ENCODE data around the gene GALNTL6. TPM values are rescaled to one million over a fixed set of nuclear protein-coding genes. Genes with fewer than 3 reads are reported as not detected.

GALNTL6 gene
- total and polyA plus RNA-seq, 3 donors from 2014 or later = 2.9 to 6.2 (median 4.9) TPM

DNA sequence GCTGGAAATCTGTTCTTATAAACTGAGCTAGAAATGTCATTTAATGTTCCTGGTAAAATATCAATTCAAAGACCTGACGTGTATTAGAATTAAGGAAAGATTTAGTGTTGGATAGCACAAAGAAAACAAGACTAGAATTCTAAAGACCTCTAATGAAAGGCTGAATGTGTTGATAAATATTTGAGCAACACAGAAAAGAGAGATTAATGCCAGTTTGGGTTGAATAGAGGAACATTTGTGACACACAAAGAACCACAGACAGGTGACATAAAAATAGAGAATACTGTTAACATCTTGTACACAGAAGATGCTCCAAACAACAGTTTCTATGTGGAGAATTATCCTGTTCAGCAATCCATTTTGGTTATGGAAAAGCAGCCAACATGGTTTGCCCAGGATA is 1133.3 kb downstream of the GALNTL6 start:
- TF ChIP-seq POLR2A (IDR thresholded peaks at IDR 0.05) = no peak
- TF ChIP-seq, protein P1, sequence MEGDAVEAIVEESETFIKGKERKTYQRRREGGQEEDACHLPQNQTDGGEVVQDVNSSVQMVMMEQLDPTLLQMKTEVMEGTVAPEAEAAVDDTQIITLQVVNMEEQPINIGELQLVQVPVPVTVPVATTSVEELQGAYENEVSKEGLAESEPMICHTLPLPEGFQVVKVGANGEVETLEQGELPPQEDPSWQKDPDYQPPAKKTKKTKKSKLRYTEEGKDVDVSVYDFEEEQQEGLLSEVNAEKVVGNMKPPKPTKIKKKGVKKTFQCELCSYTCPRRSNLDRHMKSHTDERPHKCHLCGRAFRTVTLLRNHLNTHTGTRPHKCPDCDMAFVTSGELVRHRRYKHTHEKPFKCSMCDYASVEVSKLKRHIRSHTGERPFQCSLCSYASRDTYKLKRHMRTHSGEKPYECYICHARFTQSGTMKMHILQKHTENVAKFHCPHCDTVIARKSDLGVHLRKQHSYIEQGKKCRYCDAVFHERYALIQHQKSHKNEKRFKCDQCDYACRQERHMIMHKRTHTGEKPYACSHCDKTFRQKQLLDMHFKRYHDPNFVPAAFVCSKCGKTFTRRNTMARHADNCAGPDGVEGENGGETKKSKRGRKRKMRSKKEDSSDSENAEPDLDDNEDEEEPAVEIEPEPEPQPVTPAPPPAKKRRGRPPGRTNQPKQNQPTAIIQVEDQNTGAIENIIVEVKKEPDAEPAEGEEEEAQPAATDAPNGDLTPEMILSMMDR (IDR thresholded peaks at IDR 0.05) = no peak
- no peaks in the 10 kb centered on the region for H3K27me3 ChIP-seq
- WGBS, 2 donors = 67 to 90% methylated on average over 1 of the region's 1 CpG
- no peak overlapping the region for H3K27ac ChIP-seq
- no peaks in the 10 kb centered on the region for H3K36me3 ChIP-seq (ENCODE audit: low read depth, missing control alignments)
- H3K9me3 ChIP-seq = no peaks in the 10 kb centered on the region
- no peak for DNase-seq
- H3K4me3 ChIP-seq = no peak overlapping the region
- intact Hi-C loops (cut with DNase I; ENCODE audit: low total_unique reads) = no loop called here
- H3K4me1 ChIP-seq = no peaks in the 10 kb centered on the region

DNA sequence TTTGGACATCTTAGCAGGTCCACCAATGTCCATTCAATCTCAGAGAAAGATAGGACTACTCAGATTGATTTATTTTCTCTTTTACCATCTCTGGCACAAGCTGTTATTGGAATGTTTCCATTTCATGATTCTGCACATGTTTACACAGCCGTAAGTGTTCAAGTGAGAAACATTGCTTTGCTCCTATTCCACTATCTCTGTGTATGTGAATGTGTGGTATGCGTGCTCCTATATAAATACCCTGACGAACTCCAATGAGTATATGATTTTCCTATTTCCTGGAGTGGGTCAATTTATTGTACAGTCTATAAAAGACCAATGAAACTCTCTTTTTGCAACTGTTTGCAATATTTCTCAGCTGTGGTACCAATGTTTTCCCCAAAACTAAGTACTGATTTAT is 1134.4 kb downstream of the GALNTL6 start:
- DNase-seq = no peak
- intact Hi-C loops (cut with DNase I; ENCODE audit: low total_unique reads) = no loop called here
- H3K4me3 ChIP-seq = no peak overlapping the region
- 62 to 64% methylated on average over 3 of the region's 3 CpGs for WGBS, 2 donors
- TF ChIP-seq, protein P1 (IDR thresholded peaks at IDR 0.05) = no peak
- no peak for TF ChIP-seq POLR2A (IDR thresholded peaks at IDR 0.05)
- no peaks in the 10 kb centered on the region for H3K9me3 ChIP-seq
- H3K36me3 ChIP-seq (ENCODE audit: low read depth, missing control alignments) = no peaks in the 10 kb centered on the region
- H3K27me3 ChIP-seq = no peaks in the 10 kb centered on the region
- no peaks in the 10 kb centered on the region for H3K4me1 ChIP-seq
- H3K27ac ChIP-seq = no peak overlapping the region

DNA sequence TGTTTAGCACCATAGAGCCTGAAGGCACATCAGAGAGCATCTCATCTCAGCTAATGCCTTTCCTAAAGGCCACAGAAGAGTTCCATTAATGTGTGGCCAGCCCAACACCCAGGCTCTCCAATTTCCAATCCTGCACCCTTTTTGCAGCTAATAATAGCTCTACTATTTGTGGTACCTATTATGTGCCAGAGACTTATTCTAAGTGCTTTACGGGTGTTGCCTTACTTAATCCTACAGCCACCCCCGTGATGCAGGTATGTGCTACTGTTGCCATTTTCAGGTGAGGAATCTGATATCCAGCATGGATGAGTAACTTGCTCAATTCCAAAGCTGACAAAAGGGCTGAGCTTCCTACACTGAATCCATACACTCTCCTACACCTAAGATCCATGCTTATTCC is 1137.8 kb downstream of the GALNTL6 start:
- DNase-seq = no peak
- Histone ChIP-seq H3K4me1 (no peaks in the 10 kb centered on the region), H3K36me3 (ENCODE audit: low read depth, missing control alignments) (no peaks in the 10 kb centered on the region), H3K9me3 (no peaks in the 10 kb centered on the region), H3K4me3 (no peak overlapping the region), H3K27ac (no peak overlapping the region), H3K27me3 (no peaks in the 10 kb centered on the region)
- WGBS, 2 donors = 86 to 93% methylated on average over 2 of the region's 2 CpGs
- no peak for TF ChIP-seq POLR2A (IDR thresholded peaks at IDR 0.05)
- TF ChIP-seq, protein P1 (IDR thresholded peaks at IDR 0.05) = no peak
- intact Hi-C loops (cut with DNase I; ENCODE audit: low total_unique reads) = no loop called here

DNA sequence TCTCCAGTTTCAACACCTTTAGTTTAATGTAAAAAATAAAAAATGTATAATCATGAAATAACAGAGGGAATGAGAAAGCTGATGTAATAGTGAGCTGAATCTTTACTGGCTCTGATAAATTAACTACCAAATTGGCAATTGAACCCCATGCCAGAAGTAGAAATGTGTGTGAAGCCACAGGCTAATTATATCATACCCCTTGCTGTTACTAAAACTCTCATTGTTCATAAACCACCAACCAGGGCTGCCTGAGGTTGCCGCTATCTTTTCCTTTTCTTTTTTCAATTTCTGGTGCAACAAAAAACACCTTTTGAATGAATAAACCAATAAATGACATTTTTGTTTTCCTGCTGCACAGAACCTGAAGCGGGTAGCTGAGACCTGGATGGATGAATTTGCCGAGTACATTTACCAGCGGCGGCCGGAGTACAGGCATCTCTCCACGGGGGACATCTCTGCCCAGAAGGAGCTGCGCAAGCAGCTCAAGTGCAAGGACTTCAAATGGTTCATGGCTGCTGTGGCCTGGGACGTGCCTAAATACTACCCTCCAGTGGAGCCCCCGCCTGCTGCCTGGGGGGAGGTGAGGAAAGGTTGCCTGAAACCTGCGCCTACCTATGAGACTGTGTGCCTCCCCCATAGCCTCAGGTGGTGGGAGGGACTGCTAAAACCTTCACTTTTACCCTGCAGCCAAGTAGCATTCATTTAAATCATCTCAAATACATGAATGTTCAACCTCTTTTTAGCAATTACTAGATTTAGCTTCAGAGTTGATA is 1138.7 kb downstream of the GALNTL6 start:
- Histone ChIP-seq H3K27ac (no peak overlapping the region), H3K4me1 (no peaks in the 10 kb centered on the region), H3K27me3 (no peaks in the 10 kb centered on the region), H3K4me3 (no peak overlapping the region), H3K9me3 (no peaks in the 10 kb centered on the region), H3K36me3 (ENCODE audit: low read depth, missing control alignments) (no peaks in the 10 kb centered on the region)
- no peak for DNase-seq
- TF ChIP-seq, protein P1 (IDR thresholded peaks at IDR 0.05) = no peak
- TF ChIP-seq POLR2A (IDR thresholded peaks at IDR 0.05) = no peak
- 70 to 83% methylated on average over 11 of the region's 11 CpGs for WGBS, 2 donors
- intact Hi-C loops (cut with DNase I; ENCODE audit: low total_unique reads) = no loop called here

Data from testis (tissue), 3 donors.